NCI-H748 (cell line): Measurements from ENCODE around the gene COL20A1.

Source experiments
- DNase-seq: peaks from one replicate; lab custom pipeline; 2025; ENCODE audit not compliant: unreplicated experiment; lab: John Stamatoyannopoulos, UW

COL20A1 gene

DNA sequence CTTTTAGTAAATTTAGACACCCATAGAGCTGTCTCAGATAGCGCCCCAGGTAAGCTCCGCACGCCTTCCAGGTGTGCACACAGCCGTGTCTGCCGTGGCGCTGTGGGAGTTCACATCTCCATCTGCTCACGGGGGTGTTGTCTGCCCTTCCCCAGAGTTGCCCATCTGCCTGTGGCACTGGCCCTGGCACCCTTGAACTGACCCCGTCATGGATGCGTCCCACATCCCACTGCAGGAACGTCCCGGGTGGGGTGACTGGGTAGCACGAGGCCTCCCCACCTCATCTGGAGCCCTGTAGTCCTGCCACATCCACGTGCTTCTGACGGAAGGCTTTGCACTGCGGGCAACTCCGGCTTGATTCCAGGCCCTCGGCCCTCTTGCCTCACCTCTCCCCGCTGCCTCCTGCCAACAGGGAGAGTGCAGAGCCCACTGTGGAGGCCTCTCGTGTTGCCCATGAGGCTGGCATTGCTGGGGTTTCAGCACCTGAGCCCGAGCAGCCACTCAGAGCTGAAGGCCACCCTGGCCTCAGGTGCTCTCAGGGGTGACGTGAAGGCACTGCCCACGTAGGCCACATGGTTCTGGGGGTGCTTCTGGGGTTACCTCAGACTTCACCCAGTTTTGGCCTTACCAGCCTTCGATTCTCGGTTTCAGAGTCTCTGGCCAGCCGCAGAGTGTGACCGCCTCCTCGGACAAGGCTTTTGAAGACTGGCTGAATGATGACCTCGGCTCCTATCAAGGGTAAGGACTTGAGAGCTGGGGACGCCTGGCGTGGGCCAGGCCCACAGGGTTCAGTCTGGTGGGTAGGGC is 15.3 kb upstream of the COL20A1 start:
- DNase-seq = no peak

DNA sequence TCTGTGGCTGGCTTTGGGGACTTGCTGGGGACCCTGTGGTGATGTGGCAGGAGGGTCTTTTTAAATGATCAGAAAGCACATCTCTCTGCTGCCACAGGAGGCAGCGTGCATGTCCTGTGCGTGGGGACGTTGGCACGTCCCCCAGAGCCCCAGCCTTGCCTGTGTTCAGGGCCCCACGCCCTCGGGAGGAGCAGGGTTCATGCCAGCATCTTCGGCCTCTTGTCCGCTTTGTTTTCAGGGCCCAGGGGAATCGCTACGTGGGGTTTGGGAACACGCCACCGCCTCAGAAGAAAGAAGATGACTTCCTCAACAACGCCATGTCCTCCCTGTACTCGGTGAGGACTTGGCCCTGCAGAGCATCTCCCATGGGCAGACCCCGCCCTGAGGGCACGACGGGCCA is 14.3 kb upstream of the COL20A1 start:
- DNase-seq = no peak

DNA sequence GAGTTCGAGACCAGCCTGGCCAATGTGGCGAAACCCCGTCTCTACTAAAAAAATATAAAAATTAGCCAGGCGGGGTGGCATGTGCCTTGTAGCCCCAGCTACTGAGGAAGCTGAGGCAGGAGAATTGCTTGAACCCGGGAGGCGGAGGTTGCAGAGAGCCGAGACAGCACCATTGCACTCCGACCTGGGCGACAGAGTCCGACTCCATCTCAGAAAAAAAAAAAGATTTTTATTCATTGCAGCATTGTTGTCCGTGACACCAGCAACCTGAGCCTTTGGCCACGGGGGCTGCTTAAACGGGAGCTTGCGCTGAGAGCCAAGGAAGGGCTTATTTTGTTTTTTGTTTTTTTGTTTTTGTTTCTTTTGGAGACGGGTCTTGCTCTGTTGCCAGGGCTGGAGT is 13.1 kb upstream of the COL20A1 start:
- no peak for DNase-seq

DNA sequence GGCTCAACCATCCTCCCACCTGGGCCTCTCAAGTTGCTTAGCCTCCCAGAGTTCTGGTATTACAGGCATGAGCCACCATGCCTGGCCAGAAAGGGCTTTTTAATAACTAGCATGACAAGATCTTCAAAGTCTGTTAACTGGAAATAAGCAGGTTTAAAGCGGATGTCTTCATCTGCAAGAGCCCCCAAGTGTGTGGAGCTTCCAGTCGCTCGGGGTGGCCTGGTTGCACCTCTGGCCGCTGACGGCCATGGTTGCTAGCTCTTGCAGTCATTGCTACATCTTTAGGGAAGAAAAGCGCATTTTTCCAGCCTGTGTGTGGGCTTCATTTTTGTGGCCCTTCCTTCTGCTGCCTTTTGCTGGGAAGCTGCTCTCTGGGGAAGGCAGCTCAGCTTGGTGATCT is 12.6 kb upstream of the COL20A1 start:
- no peak for DNase-seq

DNA sequence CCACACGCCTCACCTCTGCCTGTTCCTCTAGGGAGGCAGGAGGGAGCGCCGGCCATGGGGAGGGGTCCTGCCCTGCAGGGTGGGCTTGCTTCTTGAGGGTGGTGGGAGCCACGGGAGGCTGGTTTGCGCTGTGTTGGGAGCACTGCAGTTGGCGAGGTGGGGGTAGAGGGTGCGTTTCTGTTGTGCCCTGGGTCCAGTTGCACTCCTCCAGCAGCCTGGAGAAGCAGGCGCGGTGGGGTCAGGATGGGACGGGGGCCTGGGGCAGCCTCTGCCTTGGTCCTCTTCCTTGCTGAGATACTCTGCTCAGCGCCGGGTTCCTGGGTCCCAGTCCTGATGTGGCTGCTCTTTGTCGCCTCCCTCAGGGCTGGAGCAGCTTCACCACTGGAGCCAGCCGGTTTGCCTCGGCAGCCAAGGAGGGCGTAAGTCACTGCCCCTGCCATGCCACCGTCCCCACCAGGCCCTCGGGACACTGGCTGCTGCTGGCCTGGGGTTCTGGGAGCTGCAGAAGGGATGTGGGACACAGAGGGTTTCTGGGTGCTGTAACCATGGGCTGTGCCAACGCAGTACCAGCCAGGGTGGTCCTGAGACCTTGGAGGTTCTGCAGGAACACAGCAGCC is 11.9 kb upstream of the COL20A1 start:
- DNase-seq = no peak

DNA sequence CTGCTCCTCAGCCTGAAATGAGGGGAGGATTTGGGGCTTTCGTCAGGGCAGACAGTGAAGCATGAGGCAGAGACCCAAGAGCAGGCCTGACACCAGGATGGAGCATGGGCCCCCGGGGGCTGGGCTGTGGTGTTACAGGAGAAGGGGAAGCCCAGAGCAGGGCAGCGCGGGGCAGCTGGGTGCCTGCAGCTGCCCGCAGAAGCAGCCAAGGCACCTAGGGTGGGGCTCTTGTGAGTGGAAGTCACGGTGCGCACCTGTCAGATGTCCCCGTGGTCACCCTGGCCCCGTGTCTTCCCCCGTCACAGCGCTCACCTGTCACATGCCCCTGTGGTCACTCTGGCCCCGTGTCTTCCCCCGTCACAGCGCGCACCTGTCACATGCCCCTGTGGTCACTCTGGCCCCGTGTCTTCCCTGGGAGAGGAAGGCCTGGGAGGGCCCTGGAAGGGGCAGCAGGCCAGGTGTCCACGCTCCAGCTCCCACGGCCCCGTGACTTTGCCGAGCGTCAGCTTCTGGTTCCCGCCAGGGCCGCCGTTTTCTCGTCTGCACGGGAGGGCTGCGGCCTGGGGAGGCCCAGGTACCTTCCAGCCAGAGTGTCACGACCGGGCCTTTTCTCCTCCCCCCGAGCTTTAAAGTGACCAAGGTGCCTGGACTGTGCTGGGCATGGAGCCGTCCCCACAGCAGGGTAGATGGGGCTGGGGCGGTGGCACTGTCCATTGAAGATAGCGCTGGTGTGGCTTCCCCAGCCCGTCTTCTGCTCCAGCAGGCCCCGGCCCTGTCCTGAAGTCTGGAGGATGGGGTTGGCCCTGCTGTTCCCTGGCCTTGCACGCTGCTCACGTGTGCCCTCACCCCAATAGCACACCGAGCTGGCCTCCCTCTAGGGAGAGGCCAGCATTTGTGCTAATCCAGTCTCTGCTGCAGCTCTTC is 11.0 kb upstream of the COL20A1 start:
- DNase-seq = no peak

DNA sequence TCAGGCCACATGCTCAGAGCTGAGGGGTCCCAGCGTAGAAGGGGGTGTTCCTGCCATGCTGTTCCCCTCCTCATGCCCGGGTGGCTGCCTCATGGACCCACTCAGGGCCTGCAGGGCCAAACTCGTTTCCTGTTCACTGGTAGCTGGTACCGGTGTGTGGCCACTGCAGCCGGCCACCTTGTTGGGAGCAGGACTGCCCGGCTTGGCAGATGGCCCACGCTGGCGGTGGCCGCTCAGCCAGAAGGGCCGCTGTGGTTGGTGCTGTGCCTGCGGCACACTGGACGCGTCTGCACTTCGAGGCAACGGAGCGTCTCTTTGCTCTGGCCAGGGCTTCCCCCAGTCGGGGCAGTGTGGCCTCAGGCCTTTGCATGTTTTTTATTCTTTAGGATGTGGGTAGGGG is 10.0 kb upstream of the COL20A1 start:
- no peak for DNase-seq

DNA sequence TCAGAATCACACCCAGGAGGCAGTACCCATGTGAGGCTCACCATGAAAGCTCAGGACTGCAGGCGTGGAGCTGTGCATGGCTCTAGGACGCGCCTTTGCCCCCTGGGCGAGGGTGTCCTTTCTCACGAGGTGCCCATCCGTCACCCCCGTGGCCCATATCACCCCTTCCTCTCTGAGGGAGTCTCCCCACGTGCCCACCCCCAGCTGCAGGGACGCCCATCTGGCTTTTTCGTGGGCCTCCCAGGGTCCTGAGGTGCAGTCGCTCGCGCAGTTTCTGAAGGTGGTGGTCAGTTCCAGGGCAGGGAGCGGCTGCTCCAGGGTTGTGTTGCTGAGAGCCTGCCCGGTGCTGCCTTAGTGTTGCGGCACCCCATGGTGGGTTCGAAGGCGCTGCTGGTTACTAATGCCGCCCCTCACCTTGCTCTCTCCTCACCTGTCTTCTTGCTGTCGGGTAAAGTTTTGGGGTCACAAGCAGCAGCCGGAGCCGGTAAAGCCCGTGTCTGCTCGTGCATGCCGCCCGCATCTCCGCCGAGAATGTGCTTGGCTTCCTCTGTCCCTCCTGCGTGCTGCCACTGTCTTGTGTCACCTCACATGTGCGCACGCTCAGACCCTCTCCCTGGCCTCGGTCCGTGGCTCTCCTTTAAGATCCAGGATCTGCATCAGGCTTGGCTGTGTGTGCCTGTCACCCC is 9.4 kb upstream of the COL20A1 start:
- no peak for DNase-seq

DNA sequence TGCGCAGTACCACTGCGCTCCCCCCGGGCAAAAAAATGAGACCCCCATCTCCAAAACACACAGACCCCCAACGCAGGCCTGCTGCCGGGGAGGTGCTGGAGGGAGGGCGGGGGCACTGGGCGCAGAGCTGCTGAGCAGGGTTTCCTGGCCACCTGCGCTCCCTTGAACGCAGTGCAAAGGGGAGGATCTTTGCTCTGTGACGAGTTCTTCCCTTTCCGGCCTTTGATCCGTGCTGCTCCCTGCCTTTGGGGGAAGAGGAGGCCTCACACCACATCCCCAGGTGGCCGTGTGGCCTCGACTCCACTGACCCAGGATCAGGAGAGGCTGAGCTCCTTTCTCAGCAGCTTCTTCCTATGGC is 8.9 kb upstream of the COL20A1 start:
- DNase-seq = no peak

DNA sequence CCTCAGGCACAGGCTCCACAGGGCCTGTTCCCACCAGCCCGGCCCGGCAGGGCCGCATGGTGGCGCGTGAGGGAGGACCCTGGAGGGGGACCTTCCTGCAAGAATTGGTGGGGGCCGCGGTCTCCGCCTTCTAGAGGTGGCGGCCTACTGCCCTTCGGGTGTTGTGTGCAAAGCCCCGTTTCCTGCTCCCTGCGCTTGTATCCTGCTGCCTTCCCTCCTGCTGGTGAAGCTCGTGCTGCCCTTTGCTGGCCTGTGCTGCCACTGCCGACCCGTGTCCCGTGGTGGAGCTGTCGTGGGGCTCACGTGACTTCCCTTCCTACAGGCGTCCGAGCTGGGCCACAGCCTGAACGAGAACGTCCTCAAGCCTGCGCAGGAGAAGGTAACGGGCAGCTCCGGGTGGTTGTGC is 8.4 kb upstream of the COL20A1 start:
- DNase-seq = no peak

DNA sequence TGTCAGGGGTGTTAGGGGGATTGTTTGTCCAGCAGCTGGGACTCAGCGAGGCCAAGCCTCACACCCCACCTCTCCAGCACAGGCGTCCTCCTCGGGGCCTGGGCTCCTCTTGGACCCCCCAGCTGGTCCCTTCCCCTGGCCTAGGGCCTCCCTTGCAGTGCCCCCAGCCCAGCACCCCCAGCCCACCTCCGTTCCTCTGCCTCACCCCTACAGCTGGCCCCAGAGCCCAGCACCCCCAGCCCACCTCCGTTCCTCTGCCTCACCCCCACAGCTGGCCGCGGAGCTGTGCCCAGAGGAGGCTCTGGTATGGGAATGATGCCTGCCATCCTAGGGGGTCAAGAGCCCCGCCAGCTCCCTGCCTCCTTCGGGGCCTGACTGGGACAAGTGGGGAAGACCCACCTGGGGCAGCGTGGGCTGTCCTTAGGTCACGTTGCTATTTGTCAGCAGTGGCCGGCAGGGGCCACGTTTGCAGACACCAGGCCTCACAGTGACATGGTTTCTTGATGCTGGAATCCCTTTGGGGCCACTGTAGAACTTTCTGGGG is 7.9 kb upstream of the COL20A1 start:
- no peak for DNase-seq

DNA sequence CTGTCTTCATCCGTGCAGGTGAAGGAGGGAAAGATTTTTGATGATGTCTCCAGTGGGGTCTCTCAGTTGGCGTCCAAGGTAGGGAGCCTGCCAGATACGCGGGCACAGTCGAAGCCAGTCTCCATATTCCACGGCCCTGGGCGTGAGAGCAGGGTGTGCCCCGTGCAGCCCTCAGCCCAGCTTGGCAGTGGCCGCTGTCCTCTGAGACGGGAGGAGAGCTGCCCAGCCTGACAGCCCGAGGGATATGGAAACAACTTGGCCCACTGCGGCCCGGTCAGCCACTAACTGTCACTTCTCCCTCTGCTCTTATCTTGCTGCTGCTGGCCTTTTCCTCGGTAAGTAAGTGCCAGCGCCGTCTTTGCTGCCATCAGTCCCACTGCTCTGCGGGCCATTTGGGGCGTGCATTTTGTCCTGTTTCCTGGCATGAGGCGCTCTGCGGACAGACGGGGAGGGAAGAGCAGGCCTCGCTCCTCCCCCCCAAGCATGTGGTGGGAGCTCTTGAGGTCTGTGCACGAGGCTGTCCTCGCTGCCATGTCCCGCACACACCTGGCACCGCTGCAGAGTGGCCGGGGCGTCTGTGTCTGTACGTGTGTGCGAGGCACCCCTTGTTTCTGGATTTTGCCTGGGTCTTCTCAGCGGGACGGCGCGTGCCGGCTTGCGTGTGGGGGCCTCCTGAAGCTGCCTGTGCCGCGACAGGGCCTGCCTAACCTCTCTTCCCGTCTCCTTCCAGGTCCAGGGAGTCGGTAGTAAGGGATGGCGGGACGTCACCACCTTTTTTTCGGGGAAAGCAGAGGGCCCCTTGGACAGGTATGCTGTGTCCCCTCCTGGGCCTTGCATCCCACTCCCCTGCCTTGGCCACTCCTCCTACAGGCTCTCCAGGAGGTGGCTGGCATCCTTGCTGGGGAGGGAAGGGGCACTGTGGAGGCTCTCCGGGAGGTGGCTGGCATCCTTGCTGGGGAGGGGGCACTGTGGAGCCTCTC is 7.1 kb upstream of the COL20A1 start:
- no peak for DNase-seq

DNA sequence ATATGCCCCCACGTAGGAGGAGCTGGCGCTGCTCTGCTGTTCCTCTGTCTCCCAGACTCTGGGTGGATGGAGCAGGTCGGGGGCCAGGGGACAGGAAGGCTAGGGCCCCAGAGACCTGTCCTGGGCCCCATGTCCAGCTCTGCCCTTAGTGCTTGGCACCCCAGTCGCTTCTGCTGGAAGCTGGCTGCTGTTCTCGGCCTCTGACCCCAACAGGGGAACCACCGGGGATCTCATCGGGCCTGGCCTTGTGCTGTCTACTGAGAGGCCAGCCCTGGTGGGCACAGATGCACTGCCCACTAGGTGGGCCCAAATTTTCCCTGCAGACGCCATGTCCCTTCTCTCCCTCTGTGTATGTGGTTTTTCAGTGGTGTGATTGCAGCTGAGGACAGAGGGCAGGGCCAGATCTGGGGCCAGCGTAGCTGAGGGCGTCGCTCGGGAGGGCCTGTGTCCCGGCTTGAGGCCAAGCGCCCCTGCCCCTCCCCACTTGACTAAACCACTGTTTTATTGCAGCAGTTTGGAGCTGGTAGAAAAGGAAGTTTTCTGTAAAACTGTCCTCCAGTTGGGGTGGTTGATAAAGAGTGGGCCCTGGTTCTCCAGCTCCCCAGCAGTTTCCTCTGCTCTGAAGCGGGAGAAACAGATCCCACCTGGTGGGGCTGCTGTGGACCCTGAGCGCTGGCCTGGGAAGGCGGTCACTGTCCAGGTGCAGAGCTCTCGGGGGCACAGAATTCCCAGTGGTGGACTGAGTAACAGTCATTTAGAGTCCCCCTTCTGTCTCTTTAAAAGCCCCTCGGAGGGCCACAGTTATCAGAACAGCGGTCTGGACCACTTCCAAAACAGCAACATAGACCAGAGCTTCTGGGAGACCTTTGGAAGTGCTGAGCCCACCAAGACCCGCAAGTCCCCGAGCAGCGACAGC is 5.9 kb upstream of the COL20A1 start:
- no peak for DNase-seq

DNA sequence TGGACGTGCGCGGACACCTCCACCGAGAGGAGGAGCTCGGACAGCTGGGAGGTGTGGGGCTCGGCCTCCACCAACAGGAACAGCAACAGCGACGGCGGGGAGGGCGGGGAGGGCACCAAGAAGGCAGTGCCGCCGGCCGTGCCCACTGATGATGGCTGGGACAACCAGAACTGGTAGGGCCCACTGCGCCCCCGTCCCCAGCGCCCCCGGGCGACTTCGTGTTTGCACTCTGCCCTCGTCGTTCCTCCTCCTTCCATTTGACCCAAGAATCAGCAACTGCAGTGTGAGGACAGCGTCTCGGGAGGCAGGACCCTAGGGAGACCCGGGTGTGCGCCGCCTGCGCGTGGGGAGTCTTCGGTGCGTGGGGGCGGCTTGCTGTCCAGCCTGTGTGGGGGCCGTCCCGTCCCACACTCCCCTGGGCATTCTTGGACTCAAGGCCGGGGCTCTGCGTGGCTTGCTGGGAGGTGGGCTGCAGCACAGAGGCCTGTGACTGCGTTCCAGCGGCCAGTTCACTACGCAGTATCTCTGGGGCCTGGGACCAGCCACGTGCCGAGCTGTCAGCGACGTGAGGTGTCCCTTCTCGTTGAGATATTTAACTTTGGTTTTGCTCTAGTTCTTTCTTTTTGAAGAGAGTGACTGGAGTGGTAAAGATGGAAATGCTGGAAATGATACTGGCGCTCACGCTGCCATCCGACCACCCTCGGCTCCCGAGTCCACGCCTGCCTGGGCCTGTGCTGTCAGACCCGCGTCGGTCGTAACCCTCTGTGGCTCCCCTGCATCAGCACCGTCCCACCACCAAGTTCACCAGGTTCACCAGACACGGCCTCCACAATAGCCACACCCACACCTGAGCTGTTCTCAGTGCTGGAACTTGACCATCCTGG is 5.0 kb upstream of the COL20A1 start:
- no peak for DNase-seq

DNA sequence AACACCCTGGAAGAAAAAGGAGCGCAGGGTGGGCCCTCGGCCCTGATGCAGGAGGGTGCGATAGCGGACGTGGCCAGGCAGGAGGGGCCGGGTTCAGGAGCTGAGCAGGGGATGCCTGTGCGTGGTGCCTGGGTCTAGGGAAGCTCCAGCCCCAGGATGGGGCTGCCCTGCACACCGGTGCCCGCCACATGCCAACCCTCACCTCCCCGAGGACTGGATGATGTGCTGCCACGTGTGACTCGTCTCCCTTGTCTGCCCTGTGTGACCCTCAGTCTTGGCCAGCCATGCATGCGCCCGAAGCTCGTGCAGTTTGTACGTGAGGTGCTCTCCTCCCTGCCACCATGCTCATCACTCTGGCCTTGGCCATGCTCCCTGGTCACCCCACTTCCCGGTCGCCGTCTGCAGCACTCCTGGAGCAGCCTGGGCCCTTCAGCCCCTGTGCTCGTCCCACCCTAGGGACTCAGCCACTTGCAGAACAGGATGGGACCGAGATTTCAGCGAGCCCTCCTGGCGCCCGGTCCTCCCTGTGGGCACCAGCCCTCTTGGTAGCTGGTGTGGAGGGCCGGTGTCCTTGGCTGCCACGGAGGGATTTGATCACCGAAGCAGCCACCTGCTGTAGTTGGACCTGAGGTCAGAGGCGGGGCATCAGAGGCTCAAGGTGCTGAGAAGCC is 4.3 kb upstream of the COL20A1 start:
- DNase-seq = no peak

DNA sequence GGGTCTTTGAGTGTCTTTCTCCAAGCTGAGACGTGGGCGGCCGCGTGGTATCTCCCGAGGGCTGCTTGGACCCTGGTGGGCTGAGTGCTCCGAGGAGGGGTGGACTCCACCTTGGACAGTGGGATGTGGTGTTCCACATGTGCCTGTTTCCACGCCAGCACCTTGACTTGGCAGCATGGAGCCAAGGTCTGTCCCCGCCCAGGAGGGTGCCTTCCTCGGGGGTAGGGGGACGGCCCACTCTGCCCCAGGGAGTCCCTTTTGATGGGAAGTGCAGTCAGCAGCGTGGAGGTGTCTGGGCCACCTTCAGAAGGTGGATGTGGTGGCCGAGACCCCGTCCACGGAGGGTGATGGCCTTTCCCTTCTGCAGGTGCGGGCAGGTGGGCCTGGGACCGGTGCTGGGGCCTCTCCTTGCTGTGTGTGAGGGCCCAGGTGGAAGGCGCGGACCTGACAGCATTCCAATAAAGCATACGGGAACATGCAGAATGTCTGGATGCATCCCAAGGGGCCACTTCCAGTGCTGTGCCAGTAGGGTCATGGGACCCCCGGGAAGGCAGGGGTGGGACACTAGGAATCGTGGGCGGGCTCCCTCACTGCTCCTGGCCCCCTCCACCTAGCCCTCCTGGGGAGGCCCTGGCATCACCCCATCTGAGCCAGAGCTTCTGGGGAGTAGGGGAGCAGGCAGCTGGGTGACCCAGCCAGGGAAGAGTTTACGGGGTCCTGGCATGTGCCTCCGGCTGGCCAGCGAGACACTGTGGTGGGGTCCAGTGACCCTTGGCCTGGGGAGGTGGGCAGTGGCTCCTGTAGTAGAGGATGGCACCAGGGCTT is 3.5 kb upstream of the COL20A1 start:
- no peak for DNase-seq
